SK-N-SH treated with all-trans-retinoic acid at 6 μM for 48 hours (cell line): ENCODE measurements around the gene LMBR1.
"Not testable (repeated sequence)": the region's sequence is repeated elsewhere in the genome, so short reads cannot be mapped to it uniquely, and the experiment has no call there.

Experiments used
- ATAC-seq: fragments of 200-7000 bp; cut with Tn5 transposase; 3 replicates; pipeline ENCODE4 v1.9.1; 2020; ENCODE audit warnings: mild to moderate bottlenecking, moderate library complexity
- BACH2 ChIP-seq: fragments of 250-450 bp; sonication (Bioruptor Pico); IDR thresholded peaks from 2 replicates; pipeline ENCODE4 v1.9.0; 2021; ENCODE audit warnings: mild to moderate bottlenecking, borderline replicate concordance
- CSDC2 ChIP-seq: fragments of 250-450 bp; sonication (Bioruptor Pico); IDR thresholded peaks from 2 replicates; pipeline ENCODE4 v1.5.0; 2020; ENCODE audit warnings: mild to moderate bottlenecking, moderate library complexity
- ESRRG ChIP-seq: fragments of 250-450 bp; sonication (Bioruptor Pico); IDR thresholded peaks from 2 replicates; pipeline ENCODE4 v1.6.1; 2021; ENCODE audit warnings: mild to moderate bottlenecking
- GLIS3 ChIP-seq: fragments of 250-450 bp; sonication (Bioruptor Pico); IDR thresholded peaks from 2 replicates; pipeline ENCODE4 v1.5.0; 2020; ENCODE audit warnings: mild to moderate bottlenecking, moderate library complexity
- ISL1 ChIP-seq: fragments of 250-450 bp; sonication (Bioruptor Pico); IDR thresholded peaks from 2 replicates; pipeline ENCODE4 v2.1.2; 2022; ENCODE audit warnings: mild to moderate bottlenecking, moderate library complexity
- OSR1 ChIP-seq: fragments of 250-450 bp; sonication (Bioruptor Pico); IDR thresholded peaks from 2 replicates; pipeline ENCODE4 v1.8.0; 2022; ENCODE audit warnings: moderate library complexity, mild to moderate bottlenecking, inconsistent platforms
- PPARA ChIP-seq: fragments of 250-450 bp; sonication (Bioruptor Pico); IDR thresholded peaks from 2 replicates; pipeline ENCODE4 v1.5.0; 2020; ENCODE audit warnings: mild to moderate bottlenecking, borderline replicate concordance
- RARB ChIP-seq: fragments of 250-450 bp; sonication (Bioruptor Pico); IDR thresholded peaks from 2 replicates; pipeline ENCODE4 v1.8.0; 2021; ENCODE audit warnings: mild to moderate bottlenecking, moderate library complexity
- SNAI2 ChIP-seq: fragments of 250-450 bp; sonication (Bioruptor Pico); IDR thresholded peaks from 2 replicates; pipeline ENCODE4 v1.5.0; 2020; ENCODE audit warnings: mild to moderate bottlenecking, moderate library complexity
- TOX ChIP-seq: fragments of 250-450 bp; sonication (Bioruptor Pico); IDR thresholded peaks from 2 replicates; pipeline ENCODE4 v1.8.0; 2021; ENCODE audit warnings: mild to moderate bottlenecking, moderate library complexity, borderline replicate concordance
- ZC3H10 ChIP-seq: fragments of 250-450 bp; sonication (Bioruptor Pico); IDR thresholded peaks from 2 replicates; pipeline ENCODE4 v1.5.1; 2021; ENCODE audit warnings: mild to moderate bottlenecking, moderate library complexity
- ZFP3 ChIP-seq: fragments of 250-450 bp; sonication (Bioruptor Pico); IDR thresholded peaks from 2 replicates; pipeline ENCODE4 v1.5.0; 2020; ENCODE audit warnings: mild to moderate bottlenecking, moderate library complexity
- ZFP30 ChIP-seq: fragments of 450-650 bp; formaldehyde crosslinking; IDR thresholded peaks from 2 replicates; pipeline ENCODE4 v1.5.0; 2022; ENCODE audit warnings: mild to moderate bottlenecking, moderate library complexity
- ZNF565 ChIP-seq: fragments of 450-650 bp; formaldehyde crosslinking; conservative IDR thresholded peaks from 2 replicates; pipeline ENCODE4 v1.5.0; 2020; ENCODE audit warnings: low read depth, mild to moderate bottlenecking, moderate library complexity
- ZNF70 ChIP-seq: fragments of 450-650 bp; formaldehyde crosslinking; IDR thresholded peaks from 2 replicates; pipeline ENCODE4 v1.5.0; 2020; ENCODE audit warnings: mild to moderate bottlenecking, moderate library complexity
- ZNF8 ChIP-seq: fragments of 450-650 bp; formaldehyde crosslinking; IDR thresholded peaks from 2 replicates; pipeline ENCODE4 v1.5.0; 2020; ENCODE audit warnings: mild to moderate bottlenecking, moderate library complexity
- TF ChIP-seq, protein P1 (sequence below): fragments of 250-450 bp; sonication (Bioruptor Pico); IDR thresholded peaks from 2 replicates; pipeline ENCODE4 v1.8.0; 2021; ENCODE audit warnings: low read depth, mild to moderate bottlenecking, moderate library complexity, borderline replicate concordance
- TF ChIP-seq, protein P2 (sequence below): fragments of 250-450 bp; sonication (Bioruptor Pico); IDR thresholded peaks from 2 replicates; pipeline ENCODE4 v1.5.1; 2021; ENCODE audit warnings: mild to moderate bottlenecking, moderate library complexity
- TF ChIP-seq, protein P3 (sequence below): fragments of 250-450 bp; sonication (Bioruptor Pico); IDR thresholded peaks from 2 replicates; pipeline ENCODE4 v1.5.0; 2020; ENCODE audit warnings: mild to moderate bottlenecking, moderate library complexity
- TF ChIP-seq, protein P4 (sequence below): fragments of 250-450 bp; sonication (Bioruptor Pico); IDR thresholded peaks from 2 replicates; pipeline ENCODE4 v1.5.1; 2020; ENCODE audit warnings: low read depth, mild to moderate bottlenecking, moderate library complexity

LMBR1 gene

DNA sequence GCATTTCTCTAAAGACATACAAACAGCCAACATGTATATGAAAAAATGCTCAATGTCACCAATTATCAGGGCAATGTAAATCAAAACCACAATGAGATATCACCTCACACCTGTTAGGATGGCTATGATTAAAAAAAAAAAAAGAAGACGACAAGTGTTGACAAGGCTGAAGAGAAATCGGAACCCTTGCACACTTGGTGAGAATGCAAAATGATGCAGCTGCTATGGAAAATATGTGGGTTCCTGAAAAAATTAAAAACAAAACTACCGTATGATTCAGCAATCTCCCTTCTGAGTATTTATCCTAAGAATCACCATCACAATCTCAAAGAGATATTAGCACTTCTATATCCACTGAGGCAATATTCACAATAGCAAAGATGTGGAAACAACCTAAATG lies 11.3 kb downstream of the LMBR1 start:
- no peak for ATAC-seq
- TF ChIP-seq GLIS3 (CRISPR knock-in tag) (no peak), ISL1 (CRISPR knock-in tag) (no peak), ZNF565 (CRISPR knock-in tag) (no peak), ESRRG (CRISPR knock-in tag) (no peak), ZFP30 (CRISPR knock-in tag) (no peak), CSDC2 (CRISPR knock-in tag) (no peak), ZNF8 (CRISPR knock-in tag) (no peak), OSR1 (CRISPR knock-in tag) (no peak)
- TF ChIP-seq, all 23 proteins: peak for 0

DNA sequence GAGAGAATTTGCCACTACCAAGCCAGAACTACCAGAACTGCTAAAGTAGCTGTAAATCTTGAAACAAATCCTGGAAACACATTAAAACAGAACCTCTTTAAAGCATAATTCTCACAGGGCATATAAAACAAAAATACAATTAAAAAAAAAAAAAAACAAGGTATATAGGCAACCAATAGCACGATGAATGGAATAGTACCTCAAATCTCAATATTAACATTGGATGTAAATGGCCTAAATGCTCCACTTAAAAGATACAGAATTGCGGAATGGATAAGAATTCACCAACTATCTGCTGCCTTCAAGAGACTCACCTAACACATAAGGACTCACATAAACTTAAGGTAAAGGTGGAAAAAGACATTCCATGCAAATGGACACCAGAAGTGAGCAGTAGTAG lies 17.2 kb downstream of the LMBR1 start:
- no peak for ATAC-seq
- TF ChIP-seq ISL1 (CRISPR knock-in tag) (no peak), CSDC2 (CRISPR knock-in tag) (no peak), SNAI2 (CRISPR knock-in tag) (no peak), TOX (no peak), PPARA (no peak), RARB (CRISPR knock-in tag) (no peak), ESRRG (CRISPR knock-in tag) (no peak), OSR1 (CRISPR knock-in tag) (no peak), ZC3H10 (CRISPR knock-in tag) (no peak), GLIS3 (CRISPR knock-in tag) (no peak)
- TF ChIP-seq, protein P1, sequence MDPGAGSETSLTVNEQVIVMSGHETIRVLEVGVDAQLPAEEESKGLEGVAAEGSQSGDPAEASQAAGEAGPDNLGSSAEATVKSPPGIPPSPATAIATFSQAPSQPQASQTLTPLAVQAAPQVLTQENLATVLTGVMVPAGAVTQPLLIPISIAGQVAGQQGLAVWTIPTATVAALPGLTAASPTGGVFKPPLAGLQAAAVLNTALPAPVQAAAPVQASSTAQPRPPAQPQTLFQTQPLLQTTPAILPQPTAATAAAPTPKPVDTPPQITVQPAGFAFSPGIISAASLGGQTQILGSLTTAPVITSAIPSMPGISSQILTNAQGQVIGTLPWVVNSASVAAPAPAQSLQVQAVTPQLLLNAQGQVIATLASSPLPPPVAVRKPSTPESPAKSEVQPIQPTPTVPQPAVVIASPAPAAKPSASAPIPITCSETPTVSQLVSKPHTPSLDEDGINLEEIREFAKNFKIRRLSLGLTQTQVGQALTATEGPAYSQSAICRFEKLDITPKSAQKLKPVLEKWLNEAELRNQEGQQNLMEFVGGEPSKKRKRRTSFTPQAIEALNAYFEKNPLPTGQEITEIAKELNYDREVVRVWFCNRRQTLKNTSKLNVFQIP (CRISPR knock-in tag): no peak
- TF ChIP-seq, protein P2, sequence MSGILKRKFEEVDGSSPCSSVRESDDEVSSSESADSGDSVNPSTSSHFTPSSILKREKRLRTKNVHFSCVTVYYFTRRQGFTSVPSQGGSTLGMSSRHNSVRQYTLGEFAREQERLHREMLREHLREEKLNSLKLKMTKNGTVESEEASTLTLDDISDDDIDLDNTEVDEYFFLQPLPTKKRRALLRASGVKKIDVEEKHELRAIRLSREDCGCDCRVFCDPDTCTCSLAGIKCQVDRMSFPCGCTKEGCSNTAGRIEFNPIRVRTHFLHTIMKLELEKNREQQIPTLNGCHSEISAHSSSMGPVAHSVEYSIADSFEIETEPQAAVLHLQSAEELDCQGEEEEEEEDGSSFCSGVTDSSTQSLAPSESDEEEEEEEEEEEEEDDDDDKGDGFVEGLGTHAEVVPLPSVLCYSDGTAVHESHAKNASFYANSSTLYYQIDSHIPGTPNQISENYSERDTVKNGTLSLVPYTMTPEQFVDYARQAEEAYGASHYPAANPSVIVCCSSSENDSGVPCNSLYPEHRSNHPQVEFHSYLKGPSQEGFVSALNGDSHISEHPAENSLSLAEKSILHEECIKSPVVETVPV (CRISPR knock-in tag): no peak
- TF ChIP-seq, protein P3, sequence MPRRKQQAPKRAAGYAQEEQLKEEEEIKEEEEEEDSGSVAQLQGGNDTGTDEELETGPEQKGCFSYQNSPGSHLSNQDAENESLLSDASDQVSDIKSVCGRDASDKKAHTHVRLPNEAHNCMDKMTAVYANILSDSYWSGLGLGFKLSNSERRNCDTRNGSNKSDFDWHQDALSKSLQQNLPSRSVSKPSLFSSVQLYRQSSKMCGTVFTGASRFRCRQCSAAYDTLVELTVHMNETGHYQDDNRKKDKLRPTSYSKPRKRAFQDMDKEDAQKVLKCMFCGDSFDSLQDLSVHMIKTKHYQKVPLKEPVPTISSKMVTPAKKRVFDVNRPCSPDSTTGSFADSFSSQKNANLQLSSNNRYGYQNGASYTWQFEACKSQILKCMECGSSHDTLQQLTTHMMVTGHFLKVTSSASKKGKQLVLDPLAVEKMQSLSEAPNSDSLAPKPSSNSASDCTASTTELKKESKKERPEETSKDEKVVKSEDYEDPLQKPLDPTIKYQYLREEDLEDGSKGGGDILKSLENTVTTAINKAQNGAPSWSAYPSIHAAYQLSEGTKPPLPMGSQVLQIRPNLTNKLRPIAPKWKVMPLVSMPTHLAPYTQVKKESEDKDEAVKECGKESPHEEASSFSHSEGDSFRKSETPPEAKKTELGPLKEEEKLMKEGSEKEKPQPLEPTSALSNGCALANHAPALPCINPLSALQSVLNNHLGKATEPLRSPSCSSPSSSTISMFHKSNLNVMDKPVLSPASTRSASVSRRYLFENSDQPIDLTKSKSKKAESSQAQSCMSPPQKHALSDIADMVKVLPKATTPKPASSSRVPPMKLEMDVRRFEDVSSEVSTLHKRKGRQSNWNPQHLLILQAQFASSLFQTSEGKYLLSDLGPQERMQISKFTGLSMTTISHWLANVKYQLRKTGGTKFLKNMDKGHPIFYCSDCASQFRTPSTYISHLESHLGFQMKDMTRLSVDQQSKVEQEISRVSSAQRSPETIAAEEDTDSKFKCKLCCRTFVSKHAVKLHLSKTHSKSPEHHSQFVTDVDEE: no peak

DNA sequence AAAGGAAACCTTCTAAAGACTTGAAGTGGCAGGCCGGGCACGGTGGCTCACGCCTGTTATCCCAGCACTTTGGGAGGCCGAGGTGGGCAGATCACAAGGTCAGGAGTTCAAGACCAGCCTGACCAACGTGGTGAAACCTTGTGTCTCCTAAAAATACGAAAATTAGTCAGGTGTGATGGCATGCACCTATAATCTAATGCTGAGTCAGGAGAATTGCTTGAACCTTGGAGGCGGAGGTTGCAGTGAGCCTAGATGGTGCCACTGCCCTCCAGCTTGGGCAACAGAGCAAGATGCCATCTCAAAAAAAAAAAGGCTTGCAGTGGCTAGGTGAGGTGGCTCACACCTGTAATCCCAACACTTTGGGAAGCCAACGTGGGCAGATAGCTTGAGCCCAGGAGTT lies 24.6 kb downstream of the LMBR1 start:
- not testable (repeated sequence) for ATAC-seq

DNA sequence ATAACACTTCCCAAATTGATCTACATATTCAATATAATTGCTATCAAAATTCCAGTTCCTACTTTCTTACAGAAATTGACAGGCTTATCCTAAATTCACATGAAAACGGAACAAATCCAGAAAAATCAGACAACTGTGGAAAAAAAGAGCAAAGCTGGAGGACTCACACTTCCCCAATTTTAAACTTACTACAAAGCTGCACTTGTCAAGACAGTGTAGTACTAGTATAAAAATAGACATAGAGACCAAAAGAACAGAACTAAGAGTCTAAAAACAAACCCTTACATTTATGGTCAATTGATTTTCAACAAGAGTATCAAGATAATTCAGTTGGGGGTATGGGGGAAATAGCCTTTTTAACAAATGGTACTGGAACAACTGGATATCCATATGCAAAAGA lies 27.5 kb downstream of the LMBR1 start:
- TF ChIP-seq PPARA: no peak
- TF ChIP-seq ZNF8 (CRISPR knock-in tag): no peak
- TF ChIP-seq ZFP3 (CRISPR knock-in tag): no peak
- no peak for TF ChIP-seq ZNF70 (CRISPR knock-in tag)
- TF ChIP-seq, protein P4, sequence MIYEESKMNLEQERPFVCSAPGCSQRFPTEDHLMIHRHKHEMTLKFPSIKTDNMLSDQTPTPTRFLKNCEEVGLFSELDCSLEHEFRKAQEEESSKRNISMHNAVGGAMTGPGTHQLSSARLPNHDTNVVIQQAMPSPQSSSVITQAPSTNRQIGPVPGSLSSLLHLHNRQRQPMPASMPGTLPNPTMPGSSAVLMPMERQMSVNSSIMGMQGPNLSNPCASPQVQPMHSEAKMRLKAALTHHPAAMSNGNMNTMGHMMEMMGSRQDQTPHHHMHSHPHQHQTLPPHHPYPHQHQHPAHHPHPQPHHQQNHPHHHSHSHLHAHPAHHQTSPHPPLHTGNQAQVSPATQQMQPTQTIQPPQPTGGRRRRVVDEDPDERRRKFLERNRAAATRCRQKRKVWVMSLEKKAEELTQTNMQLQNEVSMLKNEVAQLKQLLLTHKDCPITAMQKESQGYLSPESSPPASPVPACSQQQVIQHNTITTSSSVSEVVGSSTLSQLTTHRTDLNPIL (CRISPR knock-in tag): no peak
- TF ChIP-seq GLIS3 (CRISPR knock-in tag): no peak
- no peak for TF ChIP-seq ZNF565 (CRISPR knock-in tag)
- TF ChIP-seq, all 23 proteins: peak for 0
- ATAC-seq: no peak

DNA sequence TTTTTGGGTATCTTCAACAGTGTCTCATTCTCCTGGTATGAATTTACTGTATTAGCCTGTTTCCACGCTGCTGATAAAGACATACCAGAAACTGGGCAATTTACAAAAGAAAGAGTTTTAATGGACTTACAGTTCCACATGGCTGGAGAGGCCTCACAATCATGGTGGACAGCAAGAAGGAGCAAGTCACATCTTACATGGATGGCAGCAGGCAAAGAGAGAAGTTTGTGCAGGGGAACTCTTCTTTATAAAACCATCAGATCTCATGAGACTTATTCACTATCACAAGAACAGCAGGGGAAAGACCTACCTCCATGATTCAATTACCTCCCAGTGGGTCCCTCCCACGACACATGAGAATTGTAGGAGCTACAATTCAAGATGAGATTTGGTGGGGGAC lies 31.0 kb downstream of the LMBR1 start:
- not testable (repeated sequence) for ATAC-seq

DNA sequence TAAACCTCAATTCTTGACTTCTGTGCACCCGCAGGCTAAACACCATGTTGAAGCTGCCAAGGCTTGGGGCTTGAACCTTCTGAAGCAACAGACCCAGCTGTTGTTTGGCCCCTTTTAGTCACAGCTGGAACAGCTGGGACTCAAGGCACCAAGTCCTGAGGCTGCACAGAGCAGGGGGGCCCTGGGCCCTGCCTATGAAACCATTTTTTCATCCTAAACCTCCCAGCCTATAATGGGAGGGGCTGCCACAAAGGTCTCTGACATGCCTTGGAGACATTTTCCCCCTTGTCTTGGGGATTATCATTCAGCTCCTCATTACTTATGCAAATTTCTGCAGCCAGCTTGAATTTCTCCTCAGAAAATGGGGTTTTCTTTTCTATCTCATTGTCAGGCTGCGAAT lies 31.8 kb downstream of the LMBR1 start:
- ATAC-seq: no peak
- TF ChIP-seq CSDC2 (CRISPR knock-in tag) (no peak), ZNF8 (CRISPR knock-in tag) (no peak), ZNF70 (CRISPR knock-in tag) (no peak), ISL1 (CRISPR knock-in tag) (no peak), BACH2 (CRISPR knock-in tag) (no peak), ZNF565 (CRISPR knock-in tag) (no peak), SNAI2 (CRISPR knock-in tag) (no peak), PPARA (no peak)
- TF ChIP-seq, protein P2 (CRISPR knock-in tag): no peak
- TF ChIP-seq, protein P4 (CRISPR knock-in tag): no peak
